Measurements from ENCODE around the gene ZC3HAV1. TPM values are rescaled to one million over a fixed set of nuclear protein-coding genes. Genes with fewer than 3 reads are reported as not detected.
"Not testable (repeated sequence)": the region's sequence is repeated elsewhere in the genome, so short reads cannot be mapped to it uniquely, and the experiment has no call there.

ZC3HAV1 gene
- polyA plus RNA-seq, 3 donors, result 17.2 to 25.0 (median 19.1) TPM

- DNase-seq, result no peak
Observed at GRCh38 chr7:139115104-139115503, 5.6 kb upstream of the ZC3HAV1 start.

- DNase-seq, result no peak
Observed at GRCh38 chr7:139114585-139114984, 5.1 kb upstream of the ZC3HAV1 start.

GRCh38 chr7:139114018-139114417 is 4.5 kb upstream of the ZC3HAV1 start:
- DNase-seq, result no peak

DNA sequence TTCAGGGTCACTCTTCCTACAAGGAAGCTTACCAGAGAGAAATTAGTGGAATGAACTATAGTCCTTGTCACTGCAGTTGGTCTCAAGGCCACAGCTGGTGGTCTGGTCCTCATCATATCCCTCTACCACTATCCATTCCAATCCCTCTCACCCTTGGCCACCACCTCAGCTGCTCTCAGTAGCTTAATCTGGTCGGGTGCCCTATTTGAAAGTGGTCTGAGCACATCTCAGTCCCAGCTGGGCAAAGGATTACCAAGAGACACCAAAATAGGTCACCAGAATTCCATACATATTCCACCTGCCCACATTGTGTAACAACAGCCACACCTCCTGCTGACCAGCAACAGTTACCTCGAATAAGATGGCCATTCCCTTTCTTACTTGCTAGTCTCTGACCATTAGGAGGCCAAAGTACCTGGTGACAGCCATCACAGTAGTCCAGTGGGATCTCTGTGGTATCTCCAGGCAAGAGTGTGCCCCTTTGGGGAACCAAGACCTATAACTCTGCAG is 3.3 kb upstream of the ZC3HAV1 start:
- DNase-seq, result no peak

GRCh38 chr7:139112316-139112715 is 2.8 kb upstream of the ZC3HAV1 start:
- no peak for DNase-seq

DNA sequence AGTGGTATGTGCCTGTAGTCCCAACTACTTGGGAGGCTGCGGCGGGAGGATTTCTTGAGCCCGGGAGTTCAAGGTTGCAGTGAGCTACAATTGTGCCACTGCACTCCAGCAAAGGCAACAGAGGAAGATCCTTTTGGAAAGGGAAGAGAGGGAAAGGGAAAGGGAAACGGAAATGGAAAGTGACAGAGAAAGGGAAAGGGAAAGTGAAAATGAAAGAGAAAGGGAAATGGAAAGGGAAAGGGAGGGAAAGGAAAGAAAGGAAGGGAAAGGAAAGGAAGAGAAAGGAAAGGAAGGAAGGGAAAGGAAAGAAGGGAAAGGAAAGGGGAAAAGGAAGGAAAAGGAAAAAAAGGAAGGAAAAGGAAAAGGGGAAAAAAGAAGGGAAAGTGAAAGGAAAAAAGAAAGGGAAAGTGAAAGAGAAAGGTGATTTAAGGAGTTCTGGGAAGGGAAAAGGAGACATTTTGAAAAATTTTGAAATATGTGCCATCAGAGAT is 2.3 kb upstream of the ZC3HAV1 start:
- no peak for DNase-seq

DNA sequence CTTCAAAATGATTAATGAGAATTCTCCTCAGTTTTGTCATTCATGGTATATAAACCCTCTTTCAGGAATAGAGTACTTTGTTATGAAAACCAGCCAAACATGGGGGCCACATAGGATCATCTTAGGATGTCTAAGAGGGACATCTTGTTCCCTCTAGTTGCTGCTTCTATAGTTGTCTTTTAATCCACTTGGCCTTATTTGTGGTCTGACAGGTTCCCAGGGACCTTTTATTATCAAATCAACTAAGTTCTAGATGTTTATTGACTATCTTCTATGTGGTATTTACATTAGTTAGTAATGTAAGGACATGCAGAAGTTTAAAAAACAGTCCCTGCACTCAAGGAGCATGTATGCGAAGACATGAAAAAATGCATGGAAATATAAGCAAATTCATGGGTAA is 1.6 kb upstream of the ZC3HAV1 start:
- DNase-seq, result no peak

GRCh38 chr7:139109983-139110411 is 477 bp upstream of the ZC3HAV1 start:
- no peak for DNase-seq

DNA sequence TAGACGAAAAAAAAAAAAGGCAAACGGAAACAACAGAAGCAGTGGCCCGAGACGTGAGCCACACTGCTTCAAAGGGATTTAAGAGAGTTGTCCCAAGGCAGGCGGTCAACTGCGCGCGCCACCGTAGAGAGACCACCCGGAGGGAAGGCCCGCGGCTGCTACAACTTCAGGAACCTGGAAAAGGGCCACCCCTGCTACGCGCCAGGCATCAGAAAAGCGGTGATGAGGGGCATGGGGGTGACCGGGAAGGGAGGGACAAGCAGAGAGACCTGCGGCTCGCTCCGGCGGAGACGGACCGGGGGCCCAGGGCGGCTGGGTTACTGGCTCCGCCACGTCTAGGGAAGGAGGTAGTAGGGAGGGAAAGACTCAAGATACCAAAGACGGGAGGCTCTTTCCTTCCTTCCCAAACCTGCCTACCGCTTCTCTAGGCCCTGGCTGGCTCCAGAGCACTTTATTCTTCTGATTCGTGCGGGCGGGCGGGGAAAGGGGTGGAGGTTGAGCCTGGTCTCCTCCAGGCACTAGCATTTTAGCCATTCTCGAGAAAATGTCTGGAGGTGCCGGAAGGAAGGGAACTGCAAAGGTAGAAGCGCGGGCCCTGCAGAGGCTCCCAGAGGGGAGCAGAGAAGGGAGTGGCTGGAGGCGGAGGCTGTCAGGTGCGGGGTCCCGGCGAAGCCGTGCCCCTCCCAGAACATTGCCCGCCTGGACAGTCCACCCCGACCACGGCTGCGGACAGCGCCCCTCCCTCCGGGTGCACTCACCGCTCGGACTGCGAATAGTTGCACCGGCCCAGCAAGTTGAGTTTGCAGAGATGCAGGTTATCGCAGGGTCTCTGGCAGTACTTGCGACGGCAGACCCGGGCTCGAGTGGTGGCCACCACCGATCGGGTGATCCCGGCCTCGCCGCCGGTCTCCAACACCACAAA is 993 bp downstream of the ZC3HAV1 start:
- no peak for DNase-seq

DNA sequence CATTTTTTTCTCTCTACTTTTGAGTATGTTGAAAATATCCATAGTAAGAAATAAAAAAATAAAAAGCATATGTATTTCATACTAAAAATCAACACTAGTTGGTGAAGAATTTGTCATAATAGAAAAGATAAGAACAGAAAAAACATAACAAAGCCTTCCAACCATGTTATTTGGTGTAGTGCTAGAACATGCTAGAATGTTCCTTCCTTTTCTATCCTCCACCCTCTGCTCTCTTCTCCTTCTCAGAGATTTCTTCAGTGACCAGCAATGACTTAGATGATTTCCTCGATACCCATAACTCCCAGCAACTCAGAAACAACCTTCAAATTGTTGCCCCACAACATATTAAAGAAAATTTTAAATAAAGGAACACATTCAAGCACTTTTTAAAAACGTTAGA is 2.6 kb downstream of the ZC3HAV1 start:
- no peak for DNase-seq

DNA sequence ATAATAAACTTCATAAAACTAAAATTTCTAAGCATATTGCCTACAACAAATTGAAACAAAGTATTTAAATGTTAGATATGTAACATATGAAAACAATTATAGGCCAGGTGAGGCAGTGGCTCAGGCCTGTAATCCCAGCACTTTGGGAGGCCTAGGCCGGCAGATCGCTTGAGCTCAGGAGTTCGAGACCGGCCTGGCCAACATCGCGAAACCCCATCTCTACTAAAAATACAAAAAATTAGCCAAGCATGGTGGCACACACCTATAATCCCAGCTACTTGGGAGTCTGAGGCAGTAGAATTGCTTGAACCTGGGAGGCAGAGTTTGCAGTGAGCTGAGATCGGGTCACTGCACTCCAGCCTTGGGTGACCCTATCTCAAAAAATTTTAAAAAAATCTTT is 3.3 kb downstream of the ZC3HAV1 start:
- not testable (repeated sequence) for DNase-seq

GRCh38 chr7:139105484-139105883 is 4.0 kb downstream of the ZC3HAV1 start:
- no peak for DNase-seq

DNA sequence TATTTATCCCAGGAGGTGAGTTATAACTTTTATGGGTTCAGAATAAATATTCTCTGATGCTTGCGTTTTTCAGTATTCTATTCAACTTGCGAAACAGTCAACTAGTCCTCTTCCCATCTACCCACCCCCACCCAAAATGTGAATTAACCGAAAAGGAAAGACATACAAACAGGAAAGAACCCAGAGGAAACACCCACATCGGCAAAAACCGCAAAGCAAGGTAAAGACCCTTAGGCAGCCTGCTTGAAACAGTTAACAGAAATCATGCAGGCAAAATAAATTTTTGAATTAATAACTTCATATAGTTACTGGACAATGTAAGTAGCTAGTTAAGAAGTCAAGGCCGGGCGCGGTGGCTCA is 5.4 kb downstream of the ZC3HAV1 start:
- no peak for DNase-seq

DNA sequence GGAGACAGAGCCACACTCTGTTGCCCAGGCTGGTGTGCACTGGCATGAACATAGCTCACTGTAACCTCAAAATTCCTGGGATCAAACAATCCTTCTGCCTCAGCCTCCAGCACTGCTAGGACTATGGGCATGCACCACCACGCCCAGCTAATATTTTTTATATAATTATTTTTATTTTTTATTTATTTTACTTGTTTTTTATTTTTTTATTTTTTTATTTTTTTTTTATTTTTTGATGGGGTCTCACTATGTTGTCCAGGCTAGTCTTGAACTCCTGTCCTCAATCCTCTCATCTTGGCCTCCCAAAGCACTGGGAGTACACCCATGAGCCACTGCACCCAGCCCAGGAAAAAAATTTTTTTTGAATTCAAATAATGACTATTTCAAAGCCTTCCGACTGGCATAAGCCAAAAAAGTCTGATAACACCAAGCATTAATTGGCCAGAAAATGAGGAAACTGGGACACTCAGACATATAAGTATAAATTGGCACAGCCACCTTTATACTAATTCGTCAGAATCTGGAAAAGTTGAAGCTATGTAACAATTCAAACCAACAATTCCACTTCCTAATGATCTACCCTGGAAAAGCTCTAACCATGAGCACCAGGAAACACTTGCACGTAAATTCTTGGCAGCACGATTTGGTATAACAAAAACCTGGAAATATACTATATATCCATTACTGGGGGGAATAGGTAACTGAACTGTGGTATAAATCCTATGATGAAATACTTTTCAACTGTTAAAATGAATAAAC is 6.3 kb downstream of the ZC3HAV1 start:
- DNase-seq, result no peak

GRCh38 chr7:139101637-139102158 is 7.8 kb downstream of the ZC3HAV1 start:
- not testable (repeated sequence) for DNase-seq

DNA sequence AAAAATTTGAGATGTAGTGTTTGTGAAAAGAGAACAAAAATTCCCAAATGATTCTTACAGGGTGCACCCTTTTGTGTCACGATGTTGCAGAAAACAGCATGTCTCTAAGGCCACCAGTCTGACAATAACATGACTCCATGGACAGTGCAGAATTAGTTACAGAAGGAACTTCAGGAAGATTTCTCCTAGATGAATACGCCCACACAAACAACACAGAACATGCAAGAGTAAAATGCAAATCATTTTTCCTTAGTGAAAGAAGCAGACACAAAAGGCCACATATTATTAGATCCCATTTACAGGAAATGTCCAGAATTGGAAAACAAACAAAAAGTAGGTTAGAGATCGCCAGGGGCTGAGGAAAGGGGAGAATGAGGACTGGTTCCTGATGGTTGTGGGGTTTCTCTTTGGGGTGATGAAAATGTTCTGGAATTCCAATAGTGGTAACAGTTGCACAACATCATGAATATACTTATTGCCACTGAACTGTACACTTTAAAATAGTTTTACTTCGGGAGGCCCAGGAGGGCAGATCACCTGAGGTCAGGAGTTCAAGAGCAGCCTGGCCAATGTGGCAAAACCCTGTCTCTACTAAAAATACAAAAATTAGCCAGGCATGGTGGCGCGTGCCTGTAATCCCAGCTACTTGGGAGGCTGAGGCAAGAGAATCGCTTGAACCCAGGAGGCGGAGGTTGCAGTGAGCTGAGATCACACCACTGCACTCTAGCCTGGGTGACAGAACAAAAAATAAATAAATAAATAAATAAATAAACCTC is 10.2 kb downstream of the ZC3HAV1 start:
- no peak for DNase-seq

DNA sequence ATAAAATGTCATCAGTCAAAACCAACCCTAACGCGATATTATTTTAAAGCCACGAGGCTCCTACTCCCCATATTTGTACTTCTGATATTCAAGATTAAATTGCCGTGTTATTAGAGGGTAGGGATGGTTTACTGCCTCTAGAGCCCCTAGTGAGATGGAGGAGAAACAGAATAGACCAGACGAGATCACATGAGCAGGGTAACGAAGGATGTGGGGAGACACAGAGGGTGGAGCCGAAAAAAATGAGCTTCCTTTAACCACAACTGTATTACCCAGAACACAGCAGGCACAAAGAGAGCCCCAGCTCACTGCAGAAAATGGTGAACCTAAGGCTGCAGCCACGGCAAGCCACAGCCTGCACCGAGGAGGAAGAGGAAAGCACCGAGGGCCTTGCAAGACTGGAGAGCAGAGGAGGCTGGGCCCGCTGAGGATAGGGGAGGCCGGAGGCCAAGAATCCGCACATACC is 14.3 kb downstream of the ZC3HAV1 start:
- no peak for DNase-seq

DNA sequence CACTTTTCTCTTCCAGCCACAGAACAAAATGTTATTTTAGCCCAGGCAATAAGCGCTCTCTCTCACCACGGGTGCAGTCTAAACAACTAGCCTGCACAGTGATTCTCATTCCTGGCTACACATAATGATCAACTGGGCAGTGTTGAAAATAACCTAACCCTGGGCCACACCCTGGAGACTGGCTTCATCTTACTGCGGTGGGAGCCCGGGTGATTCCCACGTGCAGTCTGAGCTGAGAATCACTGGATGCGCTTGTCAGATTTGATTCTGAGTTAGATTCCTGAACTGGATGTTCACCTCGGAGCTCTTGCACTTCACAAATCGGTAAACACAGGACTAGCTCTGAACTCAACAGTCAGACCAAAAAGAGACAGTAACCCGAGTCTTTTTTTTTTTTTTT is 14.9 kb downstream of the ZC3HAV1 start:
- DNase-seq, result no peak

GRCh38 chr7:139094030-139094429 is 15.5 kb downstream of the ZC3HAV1 start:
- DNase-seq, result no peak

DNA sequence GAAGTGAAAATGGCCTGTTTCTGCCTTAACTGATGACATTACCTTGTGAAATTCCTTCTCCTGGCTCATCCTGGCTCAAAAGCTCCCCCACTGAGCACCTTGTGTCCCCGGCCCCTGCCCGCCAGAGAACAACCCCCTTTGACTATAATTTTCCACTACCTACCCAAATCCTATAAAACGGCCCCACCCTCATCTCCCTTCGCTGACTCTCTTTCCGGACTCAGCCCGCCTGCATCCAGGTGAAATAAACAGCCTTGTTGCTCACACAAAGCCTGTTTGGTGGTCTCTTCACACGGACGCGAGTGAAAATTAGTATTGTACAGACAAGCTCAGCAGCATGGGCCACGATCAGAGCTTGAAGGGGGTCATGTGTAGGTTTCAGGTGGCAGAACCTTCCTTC is 16.0 kb downstream of the ZC3HAV1 start:
- not testable (repeated sequence) for DNase-seq

DNA sequence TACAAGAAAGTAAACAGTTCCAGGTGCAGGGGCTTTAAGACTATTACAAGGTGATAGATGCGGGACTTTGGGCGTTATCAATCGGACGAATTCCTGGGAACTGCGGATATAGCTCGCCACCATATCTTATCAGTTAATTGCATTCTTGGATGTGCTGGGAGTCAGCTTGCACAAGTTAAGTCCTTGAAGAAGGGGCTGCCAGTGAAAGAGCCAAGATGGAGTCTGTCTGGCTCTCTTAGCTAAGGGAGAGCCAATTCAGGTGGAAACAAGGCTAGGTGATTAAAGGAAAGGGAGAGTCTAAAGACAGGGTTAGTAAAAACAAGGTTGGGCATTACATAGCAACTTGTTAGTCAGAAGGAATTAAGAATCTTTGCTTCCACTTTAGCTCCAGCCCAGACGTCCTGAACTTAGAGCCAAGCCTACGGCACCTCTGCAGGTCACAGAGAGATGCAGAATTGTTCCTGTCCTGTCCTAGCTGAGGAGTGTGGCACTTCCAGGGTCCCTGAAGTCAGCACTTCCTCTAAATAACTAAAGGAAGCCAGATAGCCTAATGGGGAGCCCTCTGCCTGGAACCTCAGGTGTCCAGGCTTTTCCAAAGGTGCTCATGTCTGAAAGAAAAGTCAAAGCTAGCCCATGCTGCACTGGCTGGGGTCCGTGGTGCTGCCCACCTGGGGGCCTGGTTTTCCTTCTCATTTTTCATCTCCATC is 17.3 kb downstream of the ZC3HAV1 start:
- DNase-seq, result no peak
